ENCODE results near the gene HGFAC.

The HGFAC gene

DNA sequence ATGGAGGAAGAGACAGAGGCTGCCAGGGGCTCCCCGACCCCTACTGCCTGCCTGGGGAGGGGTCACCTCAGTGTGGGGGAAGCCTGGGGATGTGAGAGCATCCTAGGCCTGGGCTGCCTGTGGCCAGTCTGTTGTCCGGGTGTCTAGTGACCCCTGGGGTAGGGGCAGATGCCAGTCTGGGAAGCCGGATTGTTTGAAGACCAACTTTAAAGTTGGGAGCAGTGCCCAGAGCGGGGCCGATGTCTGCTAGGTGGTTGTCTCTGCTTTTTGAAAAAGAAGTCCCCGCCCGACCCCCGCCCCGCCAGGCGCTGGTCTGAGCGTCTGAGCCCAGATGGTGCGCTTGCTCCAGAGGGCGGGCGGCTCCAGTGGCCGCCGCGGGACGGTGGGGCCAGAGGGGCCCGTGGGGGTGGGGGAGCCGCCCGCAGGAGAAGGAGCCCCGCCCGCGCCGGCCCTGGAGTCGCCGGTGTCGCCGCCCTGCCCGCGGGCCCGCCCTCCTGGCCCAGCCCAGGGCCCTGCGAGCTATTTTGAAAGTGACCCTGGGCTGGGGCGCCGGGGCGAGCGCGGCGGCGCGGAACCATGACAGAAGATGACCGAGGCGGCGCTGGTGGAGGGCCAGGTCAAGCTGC lies 21.1 kb downstream of the HGFAC start, which contains the start of gene DOK7:
Gene DOK7, plus strand, starts transcription at position 517 of the 626 bp plus-strand sequence. Its CDS starts 70 bp downstream, at position 587.
- DNase-seq (ENCODE audit: low spot score), result no peak

DNA sequence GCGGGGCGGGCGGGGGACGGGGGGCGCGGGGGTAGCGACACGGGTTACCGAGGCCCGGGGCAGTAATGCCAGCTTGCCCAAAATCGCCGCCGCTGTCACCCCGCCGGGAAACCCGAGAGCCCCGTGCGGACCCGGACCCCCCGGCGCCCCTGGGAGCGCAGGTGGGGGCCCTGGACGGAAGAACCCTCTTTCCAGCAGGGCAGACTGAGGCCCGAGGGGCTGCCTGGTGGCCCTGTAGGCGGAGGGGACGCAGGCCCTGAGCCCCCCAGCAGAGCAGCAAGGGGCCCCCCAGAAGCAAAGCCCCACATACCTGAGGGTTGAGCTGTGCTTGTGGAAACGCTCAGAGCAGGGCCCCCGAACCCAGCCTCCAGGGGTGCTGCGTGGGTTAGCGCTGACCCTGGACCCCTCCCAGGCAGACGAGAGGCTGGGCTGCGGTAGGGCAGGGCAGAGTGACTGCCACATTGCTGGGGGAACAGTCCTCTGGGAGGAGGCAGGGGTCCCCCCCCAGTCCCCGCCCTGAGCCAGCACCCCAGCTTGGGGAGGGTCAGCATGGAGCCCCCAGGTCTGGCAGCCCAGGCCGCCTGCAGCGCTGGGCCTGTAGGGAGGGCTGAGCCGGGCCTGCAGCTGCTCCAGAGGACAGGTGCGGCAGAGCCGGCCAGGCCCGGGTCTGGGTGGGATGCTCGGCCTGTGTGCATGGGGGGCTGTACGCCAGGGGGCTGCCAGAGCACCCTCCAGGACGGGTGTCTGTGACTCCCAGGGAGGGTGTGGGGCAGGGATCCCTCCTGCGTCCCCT lies 22.0 kb downstream of the HGFAC start:
- no peak for DNase-seq (ENCODE audit: low spot score)

DNA sequence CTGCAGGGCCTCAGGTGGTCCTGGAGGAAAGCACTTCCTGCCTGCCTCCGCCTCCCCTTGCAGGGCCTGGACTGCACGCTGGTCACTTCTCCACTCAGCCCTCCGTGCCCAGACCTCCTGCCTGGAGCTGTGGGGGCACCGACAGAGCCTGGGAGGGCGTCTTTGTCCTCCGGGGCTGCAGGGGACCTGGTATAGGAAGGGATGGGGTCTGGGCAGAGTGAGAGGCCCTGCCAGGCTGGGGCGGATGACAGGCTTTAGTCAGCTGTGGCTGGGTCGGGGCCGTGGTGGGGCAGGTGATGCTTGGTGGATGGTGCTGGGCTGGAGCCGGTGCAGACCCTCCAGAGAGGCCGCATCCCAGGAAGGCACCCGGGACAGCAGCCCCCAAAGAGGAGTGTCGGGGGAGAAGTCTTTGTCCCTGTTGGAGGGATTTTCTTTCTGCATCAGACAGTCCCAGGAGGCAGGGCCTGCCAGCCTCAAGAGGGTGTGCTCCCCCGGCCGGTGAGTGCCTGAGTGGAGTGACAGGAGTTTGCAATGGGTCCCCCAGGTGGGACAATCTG lies 22.7 kb downstream of the HGFAC start:
- DNase-seq (ENCODE audit: low spot score), result no peak

- no peak for DNase-seq (ENCODE audit: low spot score)
Observed at GRCh38 chr4:3464911-3465697, 23.3 kb downstream of the HGFAC start.

GRCh38 chr4:3465698-3466671 lies 24.2 kb downstream of the HGFAC start:
- no peak for DNase-seq (ENCODE audit: low spot score)

DNA sequence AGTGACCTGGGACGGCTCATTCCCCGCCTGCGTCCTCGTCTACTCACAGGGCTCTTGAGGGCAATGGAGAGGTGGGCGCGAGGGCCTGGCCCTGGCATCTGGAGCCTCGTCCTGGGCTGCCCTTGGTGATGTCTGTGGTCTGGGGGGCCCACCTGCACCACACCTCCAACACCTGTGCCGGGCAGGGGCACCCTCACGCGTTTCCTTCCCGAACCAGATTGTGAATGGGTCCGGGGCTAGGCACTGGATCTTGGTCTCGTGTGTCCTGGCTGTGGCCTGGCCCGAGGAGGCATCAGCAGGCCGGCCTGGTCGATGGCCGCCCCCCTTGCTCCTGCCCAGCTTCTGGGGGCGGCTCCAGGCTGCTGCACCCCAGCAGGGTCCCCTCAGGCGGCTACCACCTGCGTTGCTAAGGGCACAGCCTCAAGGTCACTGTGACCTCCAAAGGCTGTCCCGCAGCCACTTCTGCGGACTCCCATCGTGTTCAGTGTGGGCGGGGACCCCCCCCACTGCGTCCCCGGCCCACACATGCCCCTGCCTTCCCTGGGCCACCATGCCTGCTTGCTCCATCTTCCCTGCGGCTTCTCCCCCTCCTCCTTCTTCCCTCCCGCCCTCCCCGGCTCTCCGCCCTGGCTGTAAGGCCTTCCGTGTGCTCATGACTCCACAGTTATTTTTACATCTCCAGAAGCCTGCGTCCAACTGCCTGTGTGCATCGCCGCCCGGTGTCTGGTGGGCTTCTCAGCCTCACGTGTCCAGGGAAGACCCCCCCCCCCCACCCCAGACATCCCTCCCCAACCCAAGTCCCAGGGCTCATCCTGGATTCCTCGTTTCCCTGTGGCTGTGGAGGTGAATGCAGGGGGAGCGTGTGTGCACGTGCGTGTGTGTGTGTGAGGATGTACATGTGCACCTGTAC lies 25.2 kb downstream of the HGFAC start:
- no peak for DNase-seq (ENCODE audit: low spot score)

DNA sequence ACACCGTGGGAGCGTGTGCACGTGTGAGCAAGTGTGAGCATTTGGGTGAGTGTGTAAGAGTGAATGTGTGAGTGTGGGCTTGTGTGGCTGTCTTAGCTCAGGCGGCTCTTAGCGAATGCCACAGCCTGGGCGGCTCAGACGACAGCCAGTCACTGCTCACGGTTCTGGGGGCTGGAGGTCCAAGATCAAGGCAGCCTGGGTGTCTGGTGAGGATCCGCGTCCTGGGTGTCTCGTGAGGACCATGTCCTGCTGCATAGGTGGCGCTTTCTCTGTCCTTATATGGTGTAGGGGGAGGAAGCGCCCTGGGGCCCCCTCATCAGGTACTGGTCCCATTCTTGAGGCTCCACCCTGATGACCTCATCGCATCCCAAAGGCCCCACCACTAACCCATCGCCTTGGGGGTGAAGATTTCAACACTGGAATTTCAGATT lies 25.8 kb downstream of the HGFAC start:
- no peak for DNase-seq (ENCODE audit: low spot score)

DNA sequence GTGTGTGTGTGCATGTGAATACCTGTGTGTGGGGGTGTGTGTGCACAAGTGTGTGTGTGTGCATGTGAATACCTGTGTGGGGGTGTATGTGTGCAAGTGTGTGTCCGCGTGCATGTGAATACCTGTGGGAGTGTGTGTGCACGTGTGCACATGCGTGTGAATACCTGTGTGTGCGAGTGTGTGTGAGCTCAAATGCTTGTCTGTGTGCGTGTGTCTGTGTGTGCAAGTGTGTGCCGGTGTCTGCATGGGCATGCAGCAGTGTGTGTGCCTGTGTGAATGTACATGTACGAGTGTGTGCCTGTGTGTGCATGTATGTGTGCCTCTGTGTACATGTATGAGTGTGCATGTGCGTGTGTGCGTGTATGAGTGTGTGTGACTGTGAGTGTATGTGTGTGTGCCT lies 26.4 kb downstream of the HGFAC start:
- no peak for DNase-seq (ENCODE audit: low spot score)

- DNase-seq (ENCODE audit: low spot score), result no peak
Observed at GRCh38 chr4:3468804-3469203, 27.0 kb downstream of the HGFAC start.

DNA sequence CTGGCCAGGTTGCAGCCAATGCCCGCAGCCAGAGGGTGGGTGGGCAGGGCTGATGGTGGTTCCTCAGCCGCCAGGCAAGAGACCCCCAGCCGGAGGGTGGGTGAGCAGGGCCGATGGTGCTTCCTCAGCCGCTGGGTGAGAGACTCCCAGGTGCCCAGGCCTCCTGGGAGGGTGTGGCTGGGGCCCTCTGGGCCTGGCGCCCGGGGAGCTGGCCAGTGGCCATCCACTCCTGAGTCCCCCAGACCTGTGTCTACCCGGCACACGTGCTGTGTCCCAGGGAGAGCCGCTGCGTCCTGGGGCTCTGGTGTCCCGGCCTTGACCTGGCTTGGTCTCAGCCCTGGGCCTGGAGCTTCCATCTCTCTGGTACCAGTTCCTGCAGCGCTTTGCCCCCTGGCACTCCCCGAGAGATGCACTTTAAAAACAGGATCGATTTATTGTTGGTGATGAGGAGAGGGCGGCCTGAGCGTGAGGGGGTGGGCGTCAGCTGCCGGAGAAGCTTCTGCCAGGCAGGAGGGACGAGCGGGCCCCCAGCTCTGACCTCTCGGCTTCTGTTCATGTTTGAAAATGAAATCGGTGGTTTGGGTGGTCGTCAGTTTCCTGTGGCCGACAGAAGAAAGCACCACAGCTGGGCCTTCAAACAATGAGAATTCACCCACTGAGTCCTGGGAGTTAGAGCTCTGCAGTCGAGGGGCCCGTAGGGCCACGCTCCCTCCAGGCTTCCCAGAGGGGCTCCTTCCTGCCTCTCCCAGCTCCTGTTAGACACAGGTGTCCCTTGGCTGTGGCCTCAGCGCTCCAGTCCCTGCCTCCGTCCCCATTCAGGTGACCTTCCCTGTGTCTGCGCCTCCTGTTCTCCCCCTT lies 27.8 kb downstream of the HGFAC start:
- DNase-seq (ENCODE audit: low spot score), result no peak

DNA sequence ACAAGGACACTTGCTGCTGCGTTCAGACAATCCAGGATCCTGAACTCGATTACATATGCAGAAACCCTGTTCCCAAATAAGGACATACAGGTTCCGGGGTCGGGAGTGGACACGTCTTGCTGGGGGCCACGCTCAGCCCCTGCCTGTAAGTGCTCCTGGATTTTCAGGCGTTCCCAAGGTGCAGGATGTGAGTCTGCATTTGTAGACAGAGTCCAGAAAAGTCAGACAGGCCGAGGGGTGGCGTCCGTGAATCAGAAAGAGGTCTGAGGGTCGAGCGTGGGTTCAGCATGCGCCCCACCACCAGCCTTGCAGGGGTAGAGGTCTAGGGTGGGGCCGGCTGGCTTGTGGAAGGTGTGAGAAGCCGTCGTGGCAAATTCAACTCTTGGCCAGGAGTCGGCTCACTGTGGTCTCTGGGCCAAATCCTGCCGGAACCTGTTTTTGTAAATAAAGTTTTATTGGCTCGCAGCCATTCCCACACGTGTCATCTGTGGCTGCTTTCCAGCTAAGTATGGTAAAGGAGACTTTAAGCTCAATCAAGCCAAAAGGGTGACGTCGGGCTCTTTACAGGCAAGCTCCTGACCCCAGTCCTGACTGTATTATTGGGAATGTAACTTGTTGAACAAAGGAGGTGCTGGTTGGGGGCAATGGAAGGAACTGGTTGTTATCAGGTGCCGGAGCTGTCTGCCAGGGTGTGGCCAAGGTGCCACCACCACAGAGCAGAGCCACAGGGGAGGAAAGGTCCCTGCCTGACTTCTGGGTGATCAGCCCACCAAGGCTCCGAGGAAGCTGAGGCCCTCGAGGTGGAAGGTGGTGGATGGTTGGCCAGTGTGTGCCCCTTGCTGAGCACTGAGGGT lies 28.7 kb downstream of the HGFAC start:
- DNase-seq (ENCODE audit: low spot score), result no peak

GRCh38 chr4:3471098-3471760 lies 29.5 kb downstream of the HGFAC start:
- DNase-seq (ENCODE audit: low spot score), result no peak

GRCh38 chr4:3471886-3472285 lies 30.1 kb downstream of the HGFAC start:
- no peak for DNase-seq (ENCODE audit: low spot score)

GRCh38 chr4:3472411-3473141 lies 30.8 kb downstream of the HGFAC start:
- no peak for DNase-seq (ENCODE audit: low spot score)

DNA sequence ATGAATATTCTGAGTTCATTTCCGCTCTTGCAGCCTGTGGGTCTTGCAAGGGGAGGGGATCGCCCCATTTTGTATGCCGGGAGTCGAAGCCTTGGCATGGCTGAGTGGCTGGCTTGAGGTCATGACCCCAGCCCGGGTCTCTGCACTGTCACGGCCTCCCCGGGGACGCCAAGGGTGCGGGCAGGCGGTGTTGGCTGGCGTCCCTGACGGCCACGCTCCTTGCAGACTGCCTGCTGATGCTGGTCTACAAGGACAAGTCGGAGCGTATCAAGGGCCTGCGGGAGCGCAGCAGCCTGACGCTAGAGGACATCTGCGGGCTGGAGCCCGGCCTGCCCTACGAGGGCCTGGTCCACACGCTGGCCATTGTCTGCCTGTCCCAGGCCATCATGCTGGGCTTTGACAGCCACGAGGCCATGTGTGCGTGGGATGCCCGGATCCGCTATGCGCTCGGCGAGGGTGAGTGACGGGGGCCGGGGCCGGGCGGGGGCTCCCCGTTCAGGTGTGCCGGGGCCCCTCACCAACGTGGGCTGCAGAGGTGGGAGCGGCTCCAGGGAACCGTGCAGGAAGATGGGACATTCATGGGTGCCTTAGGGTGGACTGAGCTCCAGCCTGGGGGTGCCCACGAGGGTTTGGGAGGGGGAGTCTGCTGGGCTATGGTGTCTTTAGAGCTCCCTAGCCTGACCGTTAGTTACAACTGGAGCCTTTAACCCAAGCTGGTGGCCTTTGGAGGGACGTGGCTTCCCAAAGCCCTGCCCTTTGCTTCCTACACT lies 31.6 kb downstream of the HGFAC start:
- DNase-seq (ENCODE audit: low spot score), result no peak
